Astrocyte of the cerebellum (primary cell): ENCODE measurements around the gene SORCS2.

Experiments
- DNase-seq: peaks from one replicate; pipeline ENCODE4 v3.0.0-alpha.2; 2011; ENCODE audit warnings: low read depth
- H3K4me3 ChIP-seq: 2 replicates; pipeline ENCODE4 v1.5.1; 2011; ENCODE audit warnings: mild to moderate bottlenecking, low read depth, low read length, moderate library complexity
- in situ Hi-C: cut with HindIII; loops from 2 replicates; pipeline ENCODE4 v1.10.0; 2017; ENCODE audit warnings: low sequenced_read_pairs
- TF ChIP-seq, protein P1 (sequence below): IDR thresholded peaks from 2 replicates; pipeline ENCODE4 v1.5.1; 2012; ENCODE audit warnings: low read length, low read depth, moderate library complexity, mild to moderate bottlenecking; ENCODE audit errors: missing control alignments

Gene SORCS2

DNA sequence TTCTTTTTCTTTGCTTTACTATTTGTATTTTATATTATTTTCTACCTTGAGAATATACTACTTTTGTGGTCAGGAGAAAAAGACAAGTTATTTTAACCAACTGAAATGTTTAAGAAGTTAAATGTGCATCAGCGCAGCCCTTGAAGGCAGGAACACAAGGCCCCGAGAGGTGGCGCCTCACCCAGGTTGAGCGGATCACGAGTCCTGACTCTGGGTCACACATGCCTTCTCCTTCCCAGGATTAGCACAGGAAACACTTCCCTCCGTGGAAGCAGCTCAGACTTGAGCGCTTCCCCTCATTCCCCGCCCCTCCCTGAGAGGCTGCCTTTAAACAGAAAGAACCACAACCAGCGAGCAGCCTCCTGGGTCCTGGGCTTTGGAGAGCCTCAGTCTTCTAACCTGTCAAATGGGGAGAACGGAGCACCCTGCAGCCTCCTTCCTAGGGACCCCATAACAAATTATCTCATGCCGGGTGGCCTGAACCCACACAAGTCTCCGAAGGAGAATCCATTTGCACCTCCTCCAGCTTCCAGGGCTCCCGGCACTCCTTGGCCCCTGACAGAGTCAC lies 529.7 kb downstream of the SORCS2 start:
- TF ChIP-seq, protein P1, sequence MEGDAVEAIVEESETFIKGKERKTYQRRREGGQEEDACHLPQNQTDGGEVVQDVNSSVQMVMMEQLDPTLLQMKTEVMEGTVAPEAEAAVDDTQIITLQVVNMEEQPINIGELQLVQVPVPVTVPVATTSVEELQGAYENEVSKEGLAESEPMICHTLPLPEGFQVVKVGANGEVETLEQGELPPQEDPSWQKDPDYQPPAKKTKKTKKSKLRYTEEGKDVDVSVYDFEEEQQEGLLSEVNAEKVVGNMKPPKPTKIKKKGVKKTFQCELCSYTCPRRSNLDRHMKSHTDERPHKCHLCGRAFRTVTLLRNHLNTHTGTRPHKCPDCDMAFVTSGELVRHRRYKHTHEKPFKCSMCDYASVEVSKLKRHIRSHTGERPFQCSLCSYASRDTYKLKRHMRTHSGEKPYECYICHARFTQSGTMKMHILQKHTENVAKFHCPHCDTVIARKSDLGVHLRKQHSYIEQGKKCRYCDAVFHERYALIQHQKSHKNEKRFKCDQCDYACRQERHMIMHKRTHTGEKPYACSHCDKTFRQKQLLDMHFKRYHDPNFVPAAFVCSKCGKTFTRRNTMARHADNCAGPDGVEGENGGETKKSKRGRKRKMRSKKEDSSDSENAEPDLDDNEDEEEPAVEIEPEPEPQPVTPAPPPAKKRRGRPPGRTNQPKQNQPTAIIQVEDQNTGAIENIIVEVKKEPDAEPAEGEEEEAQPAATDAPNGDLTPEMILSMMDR = peak; percentile 8
- DNase-seq = no peak
- no peak overlapping the region for H3K4me3 ChIP-seq
- in situ Hi-C loops = no loop called here

GRCh38 chr4:7722766-7723387 lies 530.5 kb downstream of the SORCS2 start:
- in situ Hi-C loops = no loop called here
- DNase-seq = no peak

GRCh38 chr4:7723625-7724024 lies 531.3 kb downstream of the SORCS2 start:
- in situ Hi-C loops = no loop called here
- H3K4me3 ChIP-seq = no peak overlapping the region
- no peak for DNase-seq
- TF ChIP-seq, protein P1 = no peak

More at GRCh38 chr4:7722766-7723387, 530.5 kb downstream of the SORCS2 start:
- TF ChIP-seq, protein P1 = no peak
- no peak overlapping the region for H3K4me3 ChIP-seq

GRCh38 chr4:7725951-7726350 lies 533.6 kb downstream of the SORCS2 start:
- in situ Hi-C loops = no loop called here
- H3K4me3 ChIP-seq = no peak overlapping the region
- TF ChIP-seq, protein P1 = no peak
- DNase-seq = no peak

DNA sequence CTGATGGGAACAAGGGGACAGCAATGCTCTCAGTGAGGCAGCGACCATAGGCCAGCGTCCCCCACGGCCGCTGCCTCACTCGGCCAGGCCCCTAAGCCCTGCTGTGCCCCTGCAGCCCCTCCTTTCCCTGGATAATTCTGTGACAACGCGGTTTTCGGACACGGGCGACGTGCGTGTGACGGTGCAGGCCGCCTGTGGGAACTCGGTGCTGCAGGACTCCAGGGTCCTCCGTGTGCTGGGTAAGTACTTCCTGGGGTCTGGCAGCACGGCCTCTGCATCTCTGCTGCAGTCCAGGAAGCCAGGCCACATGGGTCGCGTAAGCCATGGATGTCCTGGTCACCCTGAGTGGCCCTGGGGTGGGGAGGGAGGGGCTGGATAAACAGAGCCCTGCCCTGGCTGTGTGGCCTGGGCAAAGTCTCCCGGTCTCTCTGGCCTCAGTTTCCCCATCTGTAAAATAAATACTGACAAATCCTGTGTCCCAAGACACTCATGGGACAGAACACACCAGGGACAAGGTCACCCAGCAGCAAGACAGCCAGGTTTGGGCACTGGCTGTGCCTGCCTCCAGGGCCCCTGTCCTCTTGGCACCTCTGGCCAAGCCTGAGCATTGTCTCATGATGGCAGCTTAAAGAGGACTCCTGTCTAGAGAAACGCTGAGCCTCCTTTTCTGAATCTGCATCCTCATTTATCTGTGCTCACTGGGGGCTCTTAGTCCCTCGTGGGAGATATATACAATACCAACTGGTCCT lies 534.5 kb downstream of the SORCS2 start:
- DNase-seq = no peak
- H3K4me3 ChIP-seq = no peak overlapping the region
- TF ChIP-seq, protein P1 = no peak
- in situ Hi-C loops = no loop called here

- DNase-seq = no peak
- TF ChIP-seq, protein P1 = no peak
- in situ Hi-C loops = no loop called here
- H3K4me3 ChIP-seq = no peak overlapping the region
These were observed 535.4 kb downstream of the SORCS2 start for GRCh38 chr4:7727749-7728148.
